Stimulated activated CD8-positive, alpha-beta memory T cell treated with anti-CD3 and anti-CD28 coated beads, Interleukin-4, amount 100 ng/mL, for 1 hour (primary cell): ENCODE results near the gene TRAPPC2L.

Source experiments
- DNase-seq, 2 donors: peaks; one replicate each; pipeline ENCODE4 v3.0.0-alpha.2; 2020; ENCODE audit warnings: low read depth in 2 of 2, low spot score in 1 of 2

TRAPPC2L gene

DNA sequence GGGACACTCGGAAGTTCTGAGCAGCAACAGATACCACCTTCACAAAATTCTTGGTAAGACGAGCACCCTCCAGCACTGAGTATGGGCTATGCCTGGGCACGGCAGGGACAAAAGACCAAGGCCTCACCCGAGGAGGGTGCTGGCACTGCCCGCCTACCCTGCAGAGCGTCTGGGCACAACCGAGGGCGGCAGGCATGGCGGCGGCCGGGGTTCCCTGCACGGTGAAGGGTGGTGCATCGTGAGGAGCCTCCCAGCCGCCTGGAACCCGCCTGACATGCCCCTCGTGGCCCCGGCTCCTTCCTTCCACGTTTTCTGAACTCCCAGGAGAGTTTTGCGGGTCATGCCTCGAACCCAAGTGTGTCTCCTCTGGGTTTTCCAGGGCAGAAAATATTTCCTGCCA lies 19.1 kb upstream of the TRAPPC2L start:
- no peak for DNase-seq

DNA sequence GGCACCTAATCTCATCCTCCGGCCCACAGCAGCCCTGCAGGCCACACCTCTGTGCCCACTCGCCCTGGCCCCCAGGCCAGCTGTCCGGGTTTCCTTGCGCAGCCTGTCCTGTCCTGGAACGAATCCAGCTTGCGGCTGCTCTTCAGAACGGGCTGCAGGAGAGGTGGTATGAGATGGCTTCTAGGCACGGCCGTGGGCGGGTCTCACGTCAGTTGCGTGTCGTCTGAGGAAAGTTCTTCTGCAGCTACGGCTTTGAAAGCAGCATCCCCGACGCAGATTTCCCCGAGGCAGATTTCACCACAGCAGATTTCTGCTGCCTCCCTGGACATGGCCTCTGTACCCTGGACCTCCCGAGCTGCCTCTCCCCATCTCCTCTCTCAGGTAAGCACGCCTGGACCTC lies 18.4 kb upstream of the TRAPPC2L start:
- DNase-seq, result no peak

- DNase-seq, result no peak
Measured at GRCh38 chr16:88839026-88839529, 17.8 kb upstream of the TRAPPC2L start.

- no peak for DNase-seq
Measured at GRCh38 chr16:88839745-88840599, 17.0 kb upstream of the TRAPPC2L start.

DNA sequence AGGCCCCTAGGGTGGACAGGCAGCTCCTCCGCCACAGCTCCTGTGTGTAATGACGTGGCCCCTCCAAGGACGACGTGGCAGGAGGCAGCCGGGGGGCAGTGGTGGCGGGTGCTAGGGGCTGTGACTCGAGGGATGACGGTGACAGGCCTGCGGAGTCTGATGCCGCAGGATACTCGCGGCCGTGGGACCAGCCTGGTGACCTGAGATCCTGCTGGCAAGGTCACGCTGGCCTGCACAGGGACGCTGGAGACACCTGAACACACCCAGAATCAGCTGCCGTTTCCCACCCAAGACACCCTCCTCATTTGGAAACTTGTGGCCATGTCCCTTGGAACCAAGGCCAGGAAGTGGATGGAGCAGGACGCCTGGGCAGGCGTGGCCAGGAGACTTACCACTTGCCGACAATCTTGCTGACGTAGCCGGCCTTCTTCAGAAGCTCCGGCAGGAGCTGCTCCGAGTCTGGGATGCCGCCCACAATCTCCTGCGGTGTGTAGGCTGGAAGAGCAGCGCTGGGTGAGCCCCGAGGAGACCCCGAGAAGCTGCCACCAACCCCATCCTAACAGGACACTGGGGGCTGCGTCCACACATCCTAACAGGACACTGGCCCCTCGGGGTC lies 16.2 kb upstream of the TRAPPC2L start:
- DNase-seq, result no peak

DNA sequence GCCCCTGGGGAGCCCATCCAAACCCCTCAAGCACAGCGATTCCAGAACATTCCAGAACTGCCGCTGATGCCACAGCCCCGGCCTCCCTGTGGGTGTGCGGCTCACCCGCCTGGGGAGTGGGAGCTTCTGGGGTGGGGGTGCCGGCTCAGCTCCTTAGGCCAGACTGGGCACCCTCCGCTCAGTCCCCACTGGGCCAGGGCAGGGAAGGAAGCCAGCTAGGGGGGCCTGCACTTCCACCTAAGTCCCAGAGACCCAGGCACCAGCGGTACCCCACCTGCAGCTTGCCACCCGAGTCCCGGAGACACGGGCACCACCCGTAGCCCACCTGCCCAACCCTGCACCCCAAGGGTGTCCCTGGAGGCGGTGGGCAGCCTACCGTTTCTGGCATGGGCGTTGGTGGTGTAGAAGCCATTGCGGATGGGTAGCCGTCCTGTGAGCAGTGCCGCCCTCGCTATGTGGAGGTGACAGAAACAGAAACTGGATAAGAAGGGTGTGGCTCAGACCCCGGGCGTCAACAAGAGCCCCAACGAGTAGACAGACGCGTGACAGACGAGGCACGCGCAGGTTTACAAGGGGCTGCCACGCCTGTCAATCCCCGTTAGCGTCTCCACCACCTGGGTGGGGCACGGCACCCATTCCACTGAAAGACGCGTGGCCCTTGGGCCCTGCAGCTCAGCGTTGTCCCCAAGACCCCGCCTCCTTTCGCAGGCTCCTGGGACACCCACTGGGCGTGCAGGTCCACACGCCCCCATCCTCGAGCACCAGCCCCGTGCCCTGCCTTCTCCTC lies 15.2 kb upstream of the TRAPPC2L start:
- no peak for DNase-seq

GRCh38 chr16:88842308-88842756 lies 14.6 kb upstream of the TRAPPC2L start:
- DNase-seq, result no peak

- DNase-seq, result no peak
Measured at GRCh38 chr16:88842806-88843205, 14.1 kb upstream of the TRAPPC2L start.

DNA sequence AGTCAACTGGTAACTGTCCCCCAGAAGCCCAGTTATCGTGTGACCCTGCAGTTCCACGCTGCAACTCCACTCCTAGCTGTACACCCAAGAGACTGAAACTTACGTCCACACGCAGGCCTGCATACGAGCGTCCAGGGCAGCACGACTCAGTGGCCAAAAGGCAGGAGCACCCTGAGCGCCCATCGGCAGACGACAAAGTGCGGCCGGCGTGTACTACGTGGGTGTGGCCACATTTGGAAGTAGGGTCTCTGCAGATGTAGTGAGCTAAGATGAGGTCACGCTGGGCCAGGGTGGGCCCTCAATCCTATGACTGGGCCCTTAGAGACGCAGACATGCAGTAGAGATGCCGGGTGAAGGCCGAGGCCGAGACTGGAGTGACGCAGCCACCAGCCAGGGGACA lies 13.7 kb upstream of the TRAPPC2L start:
- no peak for DNase-seq

GRCh38 chr16:88844419-88845036 lies 12.4 kb upstream of the TRAPPC2L start:
- DNase-seq, result no peak

- no peak for DNase-seq
Measured at GRCh38 chr16:88846088-88846487, 10.8 kb upstream of the TRAPPC2L start.

- DNase-seq, result no peak
Measured at GRCh38 chr16:88847654-88848053, 9.3 kb upstream of the TRAPPC2L start.

GRCh38 chr16:88848557-88848956 lies 8.4 kb upstream of the TRAPPC2L start:
- DNase-seq, result no peak

GRCh38 chr16:88850531-88851199 lies 6.3 kb upstream of the TRAPPC2L start:
- DNase-seq, result no peak

- DNase-seq, result no peak
Measured at GRCh38 chr16:88851616-88852015, 5.3 kb upstream of the TRAPPC2L start.

- DNase-seq, result no peak
Measured at GRCh38 chr16:88853325-88853941, 3.5 kb upstream of the TRAPPC2L start.

DNA sequence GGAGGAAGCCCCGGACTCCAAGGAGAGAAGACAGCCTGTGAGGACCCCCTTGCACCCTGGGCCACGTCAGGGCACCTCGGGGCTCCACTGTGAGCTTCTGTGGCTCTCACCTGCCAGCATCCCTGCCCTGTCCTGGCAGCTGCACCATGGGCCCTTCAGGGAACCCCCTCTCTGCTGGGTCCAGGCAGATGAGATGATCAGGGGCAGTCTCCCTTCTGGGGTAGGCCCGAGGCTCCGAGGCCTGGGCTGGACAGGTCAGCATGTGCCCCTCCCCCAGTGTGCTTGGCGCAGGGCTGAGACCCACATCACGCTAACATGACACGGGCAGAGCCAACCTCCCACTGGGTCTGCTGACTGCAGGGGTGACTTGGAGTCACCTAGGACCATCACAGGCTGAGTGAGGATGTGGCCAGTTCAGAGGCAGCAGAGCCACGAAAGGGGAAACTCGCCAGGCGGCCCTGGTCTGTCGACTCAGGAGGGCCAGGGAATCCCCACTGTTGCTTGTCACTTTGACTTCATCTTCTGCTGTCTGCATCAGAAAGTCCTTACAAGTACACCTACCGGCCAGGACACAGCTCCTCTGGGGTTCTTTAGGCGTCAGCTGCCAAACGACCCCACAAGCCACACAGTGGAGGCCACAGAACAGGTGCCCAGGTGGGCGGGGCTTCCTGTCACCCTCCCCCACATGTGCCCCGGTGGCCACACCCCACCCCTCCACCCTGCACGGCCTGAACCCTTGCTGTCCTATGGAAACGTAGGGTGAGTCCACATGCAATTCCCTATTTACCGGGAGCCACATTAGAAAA lies 2.4 kb upstream of the TRAPPC2L start:
- DNase-seq, result no peak

- DNase-seq, result no peak
Measured at GRCh38 chr16:88855176-88855575, 1.8 kb upstream of the TRAPPC2L start.

GRCh38 chr16:88855736-88856121 lies 1.2 kb upstream of the TRAPPC2L start:
- no peak for DNase-seq
